ENCODE data around the gene CCDC171.
"Not testable (repeated sequence)": the region's sequence is repeated elsewhere in the genome, so short reads cannot be mapped to it uniquely, and the experiment has no call there.

CCDC171 gene

GRCh38 chr9:15524845-15525455, 27.9 kb upstream of the CCDC171 start:
- no peaks in the 10 kb centered on the region for H3K9me3 ChIP-seq (ENCODE audit: severe bottlenecking)
- no peaks in the 10 kb centered on the region for H3K27me3 ChIP-seq (ENCODE audit: insufficient read depth, low read depth, severe bottlenecking)
- TF ChIP-seq CTCF (IDR thresholded peaks at IDR 0.05; ENCODE audit: low read depth, low read length) = no peak

GRCh38 chr9:15525958-15526357, 26.9 kb upstream of the CCDC171 start:
- no peak overlapping the region for H3K4me3 ChIP-seq (ENCODE audit: low read depth, low read length)
- DNase-seq = no peak
- no peaks in the 10 kb centered on the region for H3K36me3 ChIP-seq
- no peak overlapping the region for H3K27ac ChIP-seq
- H3K27me3 ChIP-seq (ENCODE audit: insufficient read depth, low read depth, severe bottlenecking) = no peaks in the 10 kb centered on the region
- no peak for TF ChIP-seq CTCF (IDR thresholded peaks at IDR 0.05; ENCODE audit: low read depth, low read length)
- H3K9me3 ChIP-seq (ENCODE audit: severe bottlenecking) = no peaks in the 10 kb centered on the region

More at GRCh38 chr9:15524845-15525455, 27.9 kb upstream of the CCDC171 start:
- Histone ChIP-seq H3K4me3 (ENCODE audit: low read depth, low read length) (no peak overlapping the region), H3K27ac (no peak overlapping the region), H3K36me3 (no peaks in the 10 kb centered on the region)
- DNase-seq = no peak

GRCh38 chr9:15527035-15527434, 25.8 kb upstream of the CCDC171 start:
- not testable (repeated sequence) for H3K27me3 ChIP-seq (ENCODE audit: insufficient read depth, low read depth, severe bottlenecking); H3K36me3 ChIP-seq; DNase-seq; H3K4me3 ChIP-seq (ENCODE audit: low read depth, low read length); H3K27ac ChIP-seq; H3K9me3 ChIP-seq (ENCODE audit: severe bottlenecking)

- Histone ChIP-seq H3K9me3 (ENCODE audit: severe bottlenecking) (no peaks in the 10 kb centered on the region), H3K4me3 (ENCODE audit: low read depth, low read length) (no peak overlapping the region), H3K36me3 (no peaks in the 10 kb centered on the region), H3K27ac (no peak overlapping the region), H3K27me3 (ENCODE audit: insufficient read depth, low read depth, severe bottlenecking) (no peaks in the 10 kb centered on the region)
- TF ChIP-seq CTCF (IDR thresholded peaks at IDR 0.05; ENCODE audit: low read depth, low read length) = no peak
- no peak for DNase-seq
These were observed 23.1 kb upstream of the CCDC171 start for GRCh38 chr9:15529566-15530324.

GRCh38 chr9:15531380-15531779, 21.5 kb upstream of the CCDC171 start:
- Histone ChIP-seq H3K4me3 (ENCODE audit: low read depth, low read length) (no peak overlapping the region), H3K27me3 (ENCODE audit: insufficient read depth, low read depth, severe bottlenecking) (no peaks in the 10 kb centered on the region), H3K36me3 (no peaks in the 10 kb centered on the region), H3K9me3 (ENCODE audit: severe bottlenecking) (no peaks in the 10 kb centered on the region), H3K27ac (no peak overlapping the region)
- no peak for TF ChIP-seq CTCF (IDR thresholded peaks at IDR 0.05; ENCODE audit: low read depth, low read length)
- DNase-seq = no peak

- TF ChIP-seq CTCF (IDR thresholded peaks at IDR 0.05; ENCODE audit: low read depth, low read length) = no peak
- H3K27me3 ChIP-seq (ENCODE audit: insufficient read depth, low read depth, severe bottlenecking) = no peaks in the 10 kb centered on the region
These were observed 11.0 kb upstream of the CCDC171 start for GRCh38 chr9:15541872-15542271.

More at GRCh38 chr9:15541872-15542271, 11.0 kb upstream of the CCDC171 start:
- H3K9me3 ChIP-seq (ENCODE audit: severe bottlenecking) = no peaks in the 10 kb centered on the region
- H3K4me3 ChIP-seq (ENCODE audit: low read depth, low read length) = no peak overlapping the region
- peak; percentile 17 for DNase-seq
- no peak overlapping the region for H3K27ac ChIP-seq
- H3K36me3 ChIP-seq = no peaks in the 10 kb centered on the region

Data from WERI-Rb-1 (cell line).